ENCODE data around the gene SMYD3. TPM values are rescaled to one million over a fixed set of nuclear protein-coding genes. Genes with fewer than 3 reads are reported as not detected.

Gene SMYD3
- total RNA-seq, 1 experiment from 2014 or later = 25.5 TPM

DNA sequence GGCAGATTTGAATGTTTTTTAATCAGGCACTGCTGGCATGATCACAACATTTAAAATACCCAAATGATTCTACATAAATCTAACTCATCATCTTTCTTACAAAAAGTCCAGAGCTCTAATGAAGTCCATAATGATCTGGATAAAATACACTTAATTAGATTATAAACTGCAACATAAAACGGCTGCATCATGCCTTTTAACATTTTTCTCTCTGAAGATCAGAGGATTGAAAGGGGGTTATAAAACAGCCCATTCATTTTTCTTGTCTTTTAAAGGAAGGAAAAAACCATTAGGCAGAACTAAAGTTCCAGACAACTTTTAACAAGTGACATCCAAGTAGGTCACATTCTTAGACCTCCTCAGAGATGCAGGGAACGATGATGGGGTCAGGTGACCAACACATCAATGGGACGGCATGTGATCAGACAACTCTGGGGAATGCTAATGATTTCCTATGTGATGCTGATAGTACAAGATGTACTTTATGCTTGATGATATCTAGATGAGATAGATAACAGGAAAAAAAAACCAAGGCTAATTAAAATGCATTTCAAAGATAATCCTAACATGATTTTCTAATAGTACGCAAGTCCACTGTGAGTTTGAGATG, 455.1 kb downstream of the SMYD3 start:
- no peak overlapping the region for H4K5ac ChIP-seq (ENCODE audit: insufficient read length, low read depth, low read length)
- no peak overlapping the region for H2BK15ac ChIP-seq (ENCODE audit: low read depth, low read length)
- peaks cover 0 to 6% (median 0%) of the 10 kb centered on the region in 3 experiments; a peak in 2 of 7 replicates for H3K36me3 Mint-ChIP-seq (ENCODE audit: insufficient read depth in 1 of 3, low read depth in 3 of 3)
- no peak overlapping the region for H3K56ac ChIP-seq (ENCODE audit: insufficient read length, low read depth, low read length)
- H3K23me2 ChIP-seq (ENCODE audit: insufficient read length, low read depth, low read length, poor library complexity, severe bottlenecking) = no peaks in the 10 kb centered on the region
- no peak for DNase-seq
- no peak overlapping the region for H2AFZ ChIP-seq (ENCODE audit: low read length)
- no peaks in the 10 kb centered on the region for H3K9me3 ChIP-seq (ENCODE audit: control insufficient read depth, low read depth, low read length)
- no CpG with 5 or more reads among the region's 4 CpGs for WGBS (ENCODE audit: extremely low coverage, insufficient read length, low lambda C conversion rate)
- no peaks in the 10 kb centered on the region for H4K20me1 ChIP-seq (ENCODE audit: control insufficient read depth, insufficient read depth, insufficient read length)
- no peak overlapping the region for H3K4me2 ChIP-seq (ENCODE audit: insufficient read depth, insufficient read length, low read length)
- H3K4me1 Mint-ChIP-seq = peaks cover 6% of the 10 kb centered on the region in 2 experiments; a peak in 3 of 4 replicates
- no peaks in the 10 kb centered on the region for H3K27me3 ChIP-seq (ENCODE audit: insufficient read depth, low read length)
- H2BK20ac ChIP-seq (ENCODE audit: low read depth, low read length, poor library complexity, severe bottlenecking) = no peak overlapping the region
- H3K27ac ChIP-seq (ENCODE audit: insufficient read length, low read depth, low read length) = no peak overlapping the region
- no peak overlapping the region for H2BK120ac ChIP-seq (ENCODE audit: low read depth, low read length, poor library complexity, severe bottlenecking)
- H3K9ac ChIP-seq (ENCODE audit: extremely low read depth, insufficient read length, low read length) = no peak overlapping the region
- no peaks in the 10 kb centered on the region for H3K79me1 ChIP-seq (ENCODE audit: insufficient read depth, low read depth, low read length, poor library complexity, severe bottlenecking)
- H2AK5ac ChIP-seq (ENCODE audit: insufficient read length, low read length) = no peak overlapping the region
- H3K23ac ChIP-seq (ENCODE audit: insufficient read length, low read depth, low read length) = no peak overlapping the region
- H3K9me3 Mint-ChIP-seq = no peaks in the 10 kb centered on the region; a peak in 1 of 5 replicates
- no peak overlapping the region for H4K8ac ChIP-seq (replicated peaks; ENCODE audit: insufficient read length, low read depth, low read length)
- H4K91ac ChIP-seq (ENCODE audit: insufficient read length, low read depth, low read length) = no peak overlapping the region
- no peak overlapping the region for H3T11ph ChIP-seq (ENCODE audit: low read length)
- no peak overlapping the region for H3K4me3 Mint-ChIP-seq
- no peaks in the 10 kb centered on the region for H3K27me3 Mint-ChIP-seq (ENCODE audit: low read depth)
- no peaks in the 10 kb centered on the region for H3K79me2 ChIP-seq (ENCODE audit: insufficient read depth, low read length)
- no peak overlapping the region for H3K4ac ChIP-seq (ENCODE audit: low read depth, low read length)
- no peak overlapping the region for H2BK5ac ChIP-seq (ENCODE audit: insufficient read length, low read length)
- H3K27ac Mint-ChIP-seq = no peak overlapping the region
- TF ChIP-seq, protein P1, sequence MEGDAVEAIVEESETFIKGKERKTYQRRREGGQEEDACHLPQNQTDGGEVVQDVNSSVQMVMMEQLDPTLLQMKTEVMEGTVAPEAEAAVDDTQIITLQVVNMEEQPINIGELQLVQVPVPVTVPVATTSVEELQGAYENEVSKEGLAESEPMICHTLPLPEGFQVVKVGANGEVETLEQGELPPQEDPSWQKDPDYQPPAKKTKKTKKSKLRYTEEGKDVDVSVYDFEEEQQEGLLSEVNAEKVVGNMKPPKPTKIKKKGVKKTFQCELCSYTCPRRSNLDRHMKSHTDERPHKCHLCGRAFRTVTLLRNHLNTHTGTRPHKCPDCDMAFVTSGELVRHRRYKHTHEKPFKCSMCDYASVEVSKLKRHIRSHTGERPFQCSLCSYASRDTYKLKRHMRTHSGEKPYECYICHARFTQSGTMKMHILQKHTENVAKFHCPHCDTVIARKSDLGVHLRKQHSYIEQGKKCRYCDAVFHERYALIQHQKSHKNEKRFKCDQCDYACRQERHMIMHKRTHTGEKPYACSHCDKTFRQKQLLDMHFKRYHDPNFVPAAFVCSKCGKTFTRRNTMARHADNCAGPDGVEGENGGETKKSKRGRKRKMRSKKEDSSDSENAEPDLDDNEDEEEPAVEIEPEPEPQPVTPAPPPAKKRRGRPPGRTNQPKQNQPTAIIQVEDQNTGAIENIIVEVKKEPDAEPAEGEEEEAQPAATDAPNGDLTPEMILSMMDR (conservative IDR thresholded peaks at IDR 0.05) = no peak
- H3K4me1 ChIP-seq (ENCODE audit: insufficient read depth, low read length) = no peaks in the 10 kb centered on the region
- no peak overlapping the region for H2BK12ac ChIP-seq (ENCODE audit: insufficient read length, low read depth, low read length)
- H3K18ac ChIP-seq (ENCODE audit: insufficient read length, low read depth, low read length) = no peak overlapping the region
- H3K14ac ChIP-seq (ENCODE audit: insufficient read depth, low read length) = no peak overlapping the region

Data from H9 (cell line).